ENCODE measurements around the gene NFKBIL1.
"Not testable (repeated sequence)": the region's sequence is repeated elsewhere in the genome, so short reads cannot be mapped to it uniquely, and the experiment has no call there.

NFKBIL1 gene

DNA sequence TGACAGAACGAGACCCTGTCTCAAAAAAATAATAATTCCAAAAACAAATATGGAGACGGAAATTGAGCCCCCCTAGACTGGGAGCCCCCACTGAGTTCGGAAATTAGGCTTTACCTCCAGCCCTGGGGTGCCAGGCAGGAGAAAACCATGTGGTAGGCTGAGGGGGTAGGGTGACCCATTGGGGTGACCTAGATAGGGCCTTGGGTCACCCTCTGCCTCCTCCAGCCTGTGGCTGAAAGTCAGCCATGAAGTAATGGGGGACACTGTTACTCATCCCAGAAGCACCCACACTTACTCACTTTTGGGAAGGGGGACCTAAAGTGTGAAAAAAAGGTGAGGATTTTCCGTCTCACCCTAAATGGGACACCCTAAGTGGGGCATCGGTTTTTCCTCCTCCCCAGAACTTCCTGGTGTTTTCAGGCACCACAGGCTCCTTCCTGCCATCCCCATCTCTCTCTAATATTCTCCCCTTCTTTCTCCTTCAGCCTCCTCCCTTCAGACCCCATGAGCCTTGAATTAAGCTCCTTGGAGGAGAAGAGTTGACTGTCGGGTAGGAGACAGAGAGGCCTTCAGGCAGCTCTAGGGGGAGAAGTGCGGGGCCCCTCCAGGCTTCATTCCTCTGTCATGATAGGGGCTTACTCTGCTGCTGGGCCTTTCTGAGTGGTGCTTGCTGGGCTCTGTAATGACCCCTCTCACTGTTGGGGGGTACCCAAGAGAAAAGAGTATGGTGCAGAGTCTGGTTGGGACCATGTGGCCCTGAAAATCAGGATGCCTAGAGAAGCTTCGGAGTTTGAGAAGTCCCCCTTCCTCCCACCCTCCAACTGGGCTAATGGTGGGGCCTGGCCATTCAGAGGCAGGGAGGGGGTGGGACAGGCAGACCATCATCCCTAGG is 32.4 kb downstream of the NFKBIL1 start:
- DNase-seq, result no peak

DNA sequence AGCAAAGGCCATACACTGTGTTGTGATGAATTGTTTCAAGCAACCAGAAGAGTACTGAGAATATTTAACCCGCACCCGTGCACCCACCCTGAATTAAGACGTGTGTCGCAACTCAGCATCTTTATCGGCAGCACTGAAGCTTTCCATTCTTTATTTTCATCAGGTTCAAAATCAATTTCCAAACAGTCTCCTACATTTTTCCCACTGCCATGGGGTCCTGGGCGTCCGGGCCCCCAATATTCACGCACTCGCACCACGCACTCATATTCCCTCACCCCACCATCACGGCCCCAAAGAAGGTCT is 33.0 kb downstream of the NFKBIL1 start:
- no peak for DNase-seq

DNA sequence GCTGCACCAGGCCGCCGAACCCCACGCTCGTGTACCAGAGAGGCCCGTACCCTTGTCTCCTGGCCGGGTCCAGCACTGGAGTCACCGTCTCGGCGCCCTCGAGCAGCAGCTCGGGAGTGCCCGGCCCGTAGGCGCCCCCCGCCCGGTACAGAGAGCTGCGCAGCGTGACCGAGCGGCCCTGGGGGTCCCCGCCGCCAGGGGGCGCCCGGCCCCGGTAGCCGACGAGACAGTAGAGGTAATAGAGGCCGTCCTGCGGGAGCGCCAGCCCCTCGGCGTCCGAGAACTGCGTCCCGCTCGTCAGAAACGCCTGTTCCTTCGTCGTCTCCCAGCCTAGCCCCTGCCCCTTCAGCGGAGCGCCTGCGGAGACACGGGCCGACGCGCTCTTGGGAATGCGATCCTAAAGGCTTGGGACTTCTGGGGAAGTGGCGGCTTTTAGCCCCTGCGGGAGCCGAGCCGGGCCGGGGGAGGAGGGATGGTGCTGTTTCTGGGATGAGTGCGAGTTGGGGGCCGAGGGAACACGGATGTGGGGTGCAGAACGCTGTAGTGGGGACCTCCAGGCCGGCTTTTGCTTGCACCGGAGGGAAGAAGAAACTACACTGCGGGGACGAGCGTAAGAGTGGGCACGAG is 33.5 kb downstream of the NFKBIL1 start:
- peak in 49 of 51 donors; percentile 30 to 89 (median 73) for DNase-seq

- DNase-seq, result peak in 9 of 51 donors; percentile 11 to 42 (median 22)
Observed at GRCh38 chr6:31581434-31582229, 34.2 kb downstream of the NFKBIL1 start.

DNA sequence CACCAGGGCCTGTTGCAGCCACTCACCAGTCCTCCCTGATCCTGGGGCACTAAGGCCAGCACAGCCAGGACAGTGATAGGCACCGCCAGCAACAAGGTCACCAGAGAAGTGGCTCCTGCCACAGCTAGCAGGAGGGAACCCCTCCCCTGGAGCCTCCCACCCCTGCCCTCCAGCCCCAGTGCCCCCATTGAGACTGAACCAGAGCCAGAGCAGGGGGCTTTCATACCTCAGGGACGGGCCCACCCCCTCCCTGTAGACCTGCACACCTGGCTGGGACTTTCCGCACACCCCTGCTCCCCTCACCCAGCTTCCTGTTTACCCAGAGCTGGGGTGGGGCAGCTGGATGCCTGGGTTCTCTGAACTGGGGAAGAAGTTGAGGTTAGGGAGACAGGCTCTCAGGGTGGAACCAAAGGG is 34.8 kb downstream of the NFKBIL1 start, which contains the start of gene LTB:
Gene LTB, minus strand, starts transcription at position 195 of the 414 bp plus-strand sequence. Its CDS starts 7 bp downstream, at position 188.
- DNase-seq, result no peak

- DNase-seq, result no peak
Observed at GRCh38 chr6:31585491-31585890, 38.1 kb downstream of the NFKBIL1 start.

DNA sequence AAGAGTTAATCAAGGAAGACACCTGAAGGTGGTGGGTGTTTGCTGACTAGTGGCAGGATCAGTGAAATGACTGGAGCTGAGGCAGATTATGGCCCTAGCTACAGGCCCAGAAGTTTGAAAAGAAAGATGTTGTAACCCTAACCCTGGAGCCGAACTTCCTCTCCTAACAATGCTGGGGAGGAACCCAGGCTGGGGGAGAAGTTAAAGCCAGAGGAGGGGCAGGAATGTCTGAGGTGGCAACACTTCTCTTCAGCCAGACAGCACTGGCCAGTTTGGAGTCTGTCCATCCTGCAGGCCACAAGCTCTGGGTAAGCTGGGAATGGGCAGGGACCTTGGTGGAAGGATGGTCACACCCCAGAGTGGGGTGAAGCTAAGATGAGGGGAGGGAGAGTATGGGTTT is 38.6 kb downstream of the NFKBIL1 start, which contains the start of gene LST1:
Gene LST1, plus strand, starts transcription at position 270 of the 400 bp plus-strand sequence. CDS start 1,023 bp downstream, outside the sequence.
- peak in 4 of 51 donors; percentile 9 to 30 (median 21) for DNase-seq

- peak in 12 of 51 donors; percentile 6 to 56 (median 18) for DNase-seq
Observed at GRCh38 chr6:31586599-31587281, 39.3 kb downstream of the NFKBIL1 start.

DNA sequence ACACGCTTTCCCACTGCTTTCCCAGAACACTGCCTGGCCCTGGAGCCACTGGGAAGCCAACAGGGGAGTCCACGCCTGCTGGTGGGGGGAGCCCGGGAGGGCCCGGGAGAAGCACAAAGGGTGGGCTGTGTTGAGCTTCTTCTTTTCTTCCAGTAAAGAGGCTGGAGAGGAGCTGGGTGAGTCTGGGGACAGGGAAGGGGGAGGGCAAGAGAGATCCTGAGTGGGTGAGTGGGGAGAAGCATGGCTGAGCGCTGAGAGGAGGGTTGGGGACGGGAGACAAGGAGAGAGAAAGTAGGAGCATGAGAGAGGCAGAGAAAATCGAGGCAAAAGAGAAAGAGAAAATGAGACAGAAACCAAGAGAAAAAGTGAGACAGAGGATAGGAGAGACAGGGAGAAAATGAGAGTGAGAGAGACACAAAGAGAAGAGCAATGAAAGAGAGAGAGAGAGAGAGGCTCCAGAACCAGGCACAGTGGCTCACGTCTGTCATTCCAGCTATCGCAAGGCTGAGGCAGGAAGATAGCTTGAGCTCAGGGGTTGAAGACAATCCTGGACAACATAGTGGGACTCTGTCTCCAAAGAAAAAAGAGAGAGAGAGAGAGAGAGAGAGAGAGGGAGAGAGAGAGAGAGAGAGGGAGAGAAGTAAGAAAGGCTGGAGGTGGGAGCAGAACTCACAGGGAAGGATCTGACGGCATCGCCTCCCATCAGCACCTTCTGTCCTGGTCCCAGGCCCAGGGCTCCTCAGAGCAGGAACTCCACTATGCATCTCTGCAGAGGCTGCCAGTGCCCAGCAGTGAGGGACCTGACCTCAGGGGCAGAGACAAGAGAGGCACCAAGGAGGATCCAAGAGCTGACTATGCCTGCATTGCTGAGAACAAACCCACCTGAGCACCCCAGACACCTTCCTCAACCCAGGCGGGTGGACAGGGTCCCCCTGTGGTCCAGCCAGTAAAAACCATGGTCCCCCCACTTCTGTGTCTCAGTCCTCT is 40.7 kb downstream of the NFKBIL1 start:
- no peak for DNase-seq

DNA sequence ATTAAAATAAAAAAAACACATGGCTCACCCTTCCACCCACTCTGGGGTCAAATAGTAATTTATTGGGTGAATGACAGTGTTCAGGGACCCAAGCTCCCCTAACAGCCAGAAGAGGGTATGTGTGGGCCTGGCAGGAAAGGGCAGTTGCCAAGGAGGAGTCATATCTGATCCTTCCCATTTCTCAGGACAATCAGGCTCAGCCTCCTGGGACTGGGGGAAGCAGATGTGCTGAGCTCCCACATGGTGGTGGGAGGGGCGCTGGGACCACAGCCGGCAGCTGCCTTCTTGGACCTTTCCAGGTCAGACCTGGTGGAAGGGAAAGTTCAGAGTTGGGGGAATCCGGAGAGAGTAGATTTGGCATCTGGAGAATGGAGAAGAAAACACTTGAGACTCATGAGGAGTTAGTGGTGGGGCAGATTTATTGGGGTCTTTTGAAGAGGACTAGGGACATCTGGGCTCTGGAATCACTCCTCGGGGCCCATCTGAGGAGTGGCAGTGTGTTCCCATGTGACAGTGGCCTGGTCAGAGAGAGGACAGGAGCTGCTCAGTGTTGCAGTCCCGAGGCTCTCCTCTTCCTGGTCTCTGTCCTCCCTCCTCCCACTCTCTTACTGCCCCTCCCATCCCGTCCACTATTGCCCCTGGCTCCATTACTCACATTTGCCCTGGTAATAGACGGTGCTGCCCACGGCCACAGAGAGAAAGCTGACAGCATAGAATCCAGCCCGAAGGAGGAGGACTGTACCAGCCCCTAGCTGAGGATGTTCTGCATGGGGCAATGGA is 41.7 kb downstream of the NFKBIL1 start:
- DNase-seq, result no peak

- DNase-seq, result not testable (repeated sequence)
Observed at GRCh38 chr6:31590691-31591090, 43.3 kb downstream of the NFKBIL1 start.

DNA sequence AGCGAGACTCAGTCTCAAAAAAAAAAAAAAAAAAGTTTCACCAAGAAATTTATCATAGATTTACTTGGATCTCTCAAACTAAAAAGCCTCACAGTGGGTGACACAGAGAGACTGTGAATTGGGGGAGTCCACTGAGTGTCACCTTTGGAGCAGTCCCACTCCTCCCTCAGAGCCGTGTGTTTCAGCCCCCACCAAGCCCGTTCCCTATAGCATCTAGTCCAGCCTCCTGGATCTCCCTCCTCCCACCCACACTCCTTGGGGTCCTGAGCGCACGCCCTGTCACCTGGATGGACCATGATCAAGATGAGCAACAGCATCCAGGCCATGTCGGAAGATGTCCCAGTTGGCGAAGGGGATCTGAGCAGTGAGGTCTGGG is 45.0 kb downstream of the NFKBIL1 start:
- DNase-seq, result no peak

- DNase-seq, result no peak
Observed at GRCh38 chr6:31597006-31597405, 49.6 kb downstream of the NFKBIL1 start.

DNA sequence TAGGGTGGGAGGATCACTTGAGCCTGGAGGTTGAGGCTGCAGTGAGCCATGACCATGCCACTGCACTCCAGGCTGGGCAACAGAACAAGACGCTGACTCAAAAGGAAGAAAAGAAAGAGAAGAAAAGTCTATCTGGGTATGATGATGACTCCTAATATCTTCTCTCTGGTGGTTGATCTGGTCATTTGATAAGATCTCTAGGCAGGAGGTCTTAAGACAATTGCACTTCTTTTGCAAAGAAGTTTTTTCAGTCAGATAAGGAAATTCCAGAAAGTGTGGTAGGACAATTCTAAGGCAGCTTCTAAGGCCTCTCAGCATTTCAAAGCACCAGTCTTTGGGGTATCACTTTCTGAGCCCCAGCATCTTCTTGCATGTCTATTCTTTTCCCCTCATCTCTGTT is 59.9 kb downstream of the NFKBIL1 start:
- no peak for DNase-seq

All from hypothalamus (tissue), 51 donors.